Measurements from ENCODE around the gene FOXR1. TPM values are rescaled to one million over a fixed set of nuclear protein-coding genes. Genes with fewer than 3 reads are reported as not detected.
A peak's percentile ranks its signal among the peaks of the same experiment; 100 is the strongest.

Gene FOXR1
- total and polyA plus RNA-seq, 2 donors (not counting 1 experiment from before 2014, with no cell fraction given) = not detected

DNA sequence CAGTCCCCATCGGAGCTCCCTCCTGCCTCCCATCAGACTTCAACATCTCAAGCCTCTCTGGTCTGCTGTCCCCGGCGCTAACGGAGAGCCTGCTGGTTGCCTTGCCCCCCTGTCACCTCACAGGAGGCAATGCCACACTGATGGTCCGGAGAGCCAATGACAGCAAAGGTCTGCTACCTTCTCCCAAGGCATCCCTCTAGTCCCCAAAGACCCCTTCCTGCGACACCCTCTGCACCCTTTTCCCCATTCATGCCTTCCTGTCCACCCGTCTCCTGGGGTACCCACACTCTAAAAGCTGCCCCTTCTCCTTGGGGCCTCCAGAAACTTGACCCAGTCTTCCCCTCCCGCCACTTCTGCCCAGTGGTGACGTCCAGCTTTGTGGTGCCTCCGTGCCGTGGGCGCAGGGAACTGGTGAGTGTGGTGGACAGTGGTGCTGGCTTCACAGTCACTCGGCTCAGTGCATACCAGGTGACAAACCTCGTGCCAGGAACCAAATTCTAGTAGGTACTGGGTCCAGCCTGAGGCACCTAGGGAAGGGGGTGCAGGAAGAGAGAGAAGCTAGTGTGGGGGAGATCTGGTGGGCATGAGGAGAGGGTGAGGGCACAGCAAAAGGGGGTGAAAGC is 14.6 kb upstream of the FOXR1 start:
- H3K27ac Mint-ChIP-seq = peak overlapping the region; percentile 53
- intact Hi-C loops (cut with micrococcal nuclease) = loop anchor here (1.0 kb wide), 2 partner anchors 27 to 298 kb away; no protein-coding TSS in a partner anchor
- H3K4me3 Mint-ChIP-seq = no peak overlapping the region
- Histone ChIP-seq H3K4me1 (ENCODE audit: control insufficient read depth in 2 of 2, insufficient read depth in 2 of 2, low read length in 2 of 2) (peaks cover 0 to 6% of the 10 kb centered on the region in 2 donors), H2AFZ (ENCODE audit: insufficient read depth, low read depth, low read length, poor library complexity, severe bottlenecking) (no peak overlapping the region), H4K20me1 (ENCODE audit: control insufficient read depth, insufficient read depth, low read length, poor library complexity, severe bottlenecking) (no peaks in the 10 kb centered on the region), H3K9ac (ENCODE audit: low read length) (no peak overlapping the region), H3K79me2 (ENCODE audit: control insufficient read depth, insufficient read depth, low read length) (peaks cover 9% of the 10 kb centered on the region), H3K27me3 (replicated peaks in 1 of 4; ENCODE audit: control extremely low read depth in 1 of 4, control insufficient read depth in 3 of 4, insufficient read depth in 4 of 4, low read length in 3 of 4) (peaks cover 0 to 13% (median 0%) of the 10 kb centered on the region in 4 experiments), H3K4me3 (ENCODE audit: control extremely low read depth in 1 of 5, extremely low read depth in 1 of 5, insufficient read depth in 1 of 5, low read depth in 2 of 5, low read length in 4 of 5) (no peak overlapping the region), H3K4me2 (replicated peaks; ENCODE audit: low read depth, low read length, poor library complexity, severe bottlenecking) (no peak overlapping the region), H3K9me3 (ENCODE audit: control extremely low read depth in 1 of 3, control insufficient read depth in 2 of 3, insufficient read depth in 1 of 3, low read length in 2 of 3) (no peaks in the 10 kb centered on the region), H3K36me3 (replicated peaks in 1 of 2; ENCODE audit: control extremely low read depth in 1 of 2, control insufficient read depth in 1 of 2, extremely low read depth in 1 of 2, insufficient read depth in 2 of 2, low read length in 1 of 2) (no peaks in the 10 kb centered on the region), H3K27ac (ENCODE audit: low read length in 2 of 2) (no peak overlapping the region)
- ATAC-seq (ENCODE audit: low read depth) = no peak
- TF ChIP-seq EZH2 (IDR thresholded peaks at IDR 0.05; ENCODE audit: borderline replicate concordance, insufficient read depth, low read depth, low read length, poor library complexity, severe bottlenecking) = no peak
- TF ChIP-seq, protein P1, sequence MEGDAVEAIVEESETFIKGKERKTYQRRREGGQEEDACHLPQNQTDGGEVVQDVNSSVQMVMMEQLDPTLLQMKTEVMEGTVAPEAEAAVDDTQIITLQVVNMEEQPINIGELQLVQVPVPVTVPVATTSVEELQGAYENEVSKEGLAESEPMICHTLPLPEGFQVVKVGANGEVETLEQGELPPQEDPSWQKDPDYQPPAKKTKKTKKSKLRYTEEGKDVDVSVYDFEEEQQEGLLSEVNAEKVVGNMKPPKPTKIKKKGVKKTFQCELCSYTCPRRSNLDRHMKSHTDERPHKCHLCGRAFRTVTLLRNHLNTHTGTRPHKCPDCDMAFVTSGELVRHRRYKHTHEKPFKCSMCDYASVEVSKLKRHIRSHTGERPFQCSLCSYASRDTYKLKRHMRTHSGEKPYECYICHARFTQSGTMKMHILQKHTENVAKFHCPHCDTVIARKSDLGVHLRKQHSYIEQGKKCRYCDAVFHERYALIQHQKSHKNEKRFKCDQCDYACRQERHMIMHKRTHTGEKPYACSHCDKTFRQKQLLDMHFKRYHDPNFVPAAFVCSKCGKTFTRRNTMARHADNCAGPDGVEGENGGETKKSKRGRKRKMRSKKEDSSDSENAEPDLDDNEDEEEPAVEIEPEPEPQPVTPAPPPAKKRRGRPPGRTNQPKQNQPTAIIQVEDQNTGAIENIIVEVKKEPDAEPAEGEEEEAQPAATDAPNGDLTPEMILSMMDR (IDR thresholded peaks at IDR 0.05) = no peak
- CTCF ChIA-PET = interaction anchor here (0.7 to 4.7 kb wide), 22 partner anchors 13 to 321 kb away, joined by 3 to 52 read pairs (median 4); partner anchors contain the start of genes BCL9L, DDX6 and VPS11
- H3K4me1 Mint-ChIP-seq = peaks cover 5% of the 10 kb centered on the region
- DNase-seq = no peak
- WGBS (ENCODE audit: insufficient coverage) = 48% methylated on average over 13 of the region's 14 CpGs
- POLR2A ChIA-PET = no interaction called here
- H3K9me3 Mint-ChIP-seq (ENCODE audit: insufficient read depth) = no peaks in the 10 kb centered on the region
- H3K27me3 Mint-ChIP-seq = peaks cover 20% of the 10 kb centered on the region

DNA sequence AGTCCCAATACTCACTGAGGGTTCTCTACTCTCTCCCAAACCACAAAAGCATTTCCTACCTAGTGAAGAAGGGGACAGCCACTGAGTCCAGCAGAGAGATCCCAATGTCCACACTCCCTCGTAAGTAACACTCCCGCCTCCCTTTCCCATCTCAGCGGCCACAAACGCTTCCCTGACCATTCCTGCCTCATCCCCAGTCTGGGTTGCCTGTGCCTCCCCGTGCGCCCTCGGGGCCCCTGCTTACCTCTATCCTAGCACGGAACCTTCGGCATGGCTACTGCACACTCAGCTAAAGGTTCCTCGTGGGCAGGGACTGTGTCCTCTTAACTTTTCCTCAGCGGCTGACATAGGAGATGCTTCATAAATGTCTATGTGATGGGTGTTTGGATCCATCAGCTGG is 14.0 kb upstream of the FOXR1 start:
- Histone ChIP-seq H3K36me3 (replicated peaks in 1 of 2; ENCODE audit: control extremely low read depth in 1 of 2, control insufficient read depth in 1 of 2, extremely low read depth in 1 of 2, insufficient read depth in 2 of 2, low read length in 1 of 2) (no peaks in the 10 kb centered on the region), H3K4me3 (ENCODE audit: control extremely low read depth in 1 of 5, extremely low read depth in 1 of 5, insufficient read depth in 1 of 5, low read depth in 2 of 5, low read length in 4 of 5) (no peak overlapping the region), H2AFZ (ENCODE audit: insufficient read depth, low read depth, low read length, poor library complexity, severe bottlenecking) (no peak overlapping the region), H3K9ac (ENCODE audit: low read length) (no peak overlapping the region), H3K9me3 (ENCODE audit: control extremely low read depth in 1 of 3, control insufficient read depth in 2 of 3, insufficient read depth in 1 of 3, low read length in 2 of 3) (no peaks in the 10 kb centered on the region), H3K27me3 (replicated peaks in 1 of 4; ENCODE audit: control extremely low read depth in 1 of 4, control insufficient read depth in 3 of 4, insufficient read depth in 4 of 4, low read length in 3 of 4) (peaks cover 0 to 13% (median 0%) of the 10 kb centered on the region in 4 experiments), H3K4me1 (ENCODE audit: control insufficient read depth in 2 of 2, insufficient read depth in 2 of 2, low read length in 2 of 2) (peaks cover 0 to 6% of the 10 kb centered on the region in 2 donors), H3K4me2 (replicated peaks; ENCODE audit: low read depth, low read length, poor library complexity, severe bottlenecking) (no peak overlapping the region), H4K20me1 (ENCODE audit: control insufficient read depth, insufficient read depth, low read length, poor library complexity, severe bottlenecking) (no peaks in the 10 kb centered on the region), H3K79me2 (ENCODE audit: control insufficient read depth, insufficient read depth, low read length) (peaks cover 9% of the 10 kb centered on the region), H3K27ac (ENCODE audit: low read length in 2 of 2) (no peak overlapping the region)
- no peak overlapping the region for H3K4me3 Mint-ChIP-seq
- H3K27ac Mint-ChIP-seq = no peak overlapping the region
- TF ChIP-seq EZH2 (IDR thresholded peaks at IDR 0.05; ENCODE audit: borderline replicate concordance, insufficient read depth, low read depth, low read length, poor library complexity, severe bottlenecking) = no peak
- ChIA-PET CTCF (interaction anchor here (0.7 to 4.7 kb wide), 18 partner anchors 13 to 322 kb away, joined by 3 to 52 read pairs (median 5); partner anchors contain the start of genes BCL9L, DDX6 and VPS11), POLR2A (no interaction called here)
- peaks cover 5% of the 10 kb centered on the region for H3K4me1 Mint-ChIP-seq
- intact Hi-C loops (cut with micrococcal nuclease) = no loop called here
- no peaks in the 10 kb centered on the region for H3K9me3 Mint-ChIP-seq (ENCODE audit: insufficient read depth)
- no peak for DNase-seq
- no peak for ATAC-seq (ENCODE audit: low read depth)
- WGBS (ENCODE audit: insufficient coverage) = 90% methylated on average over 11 of the region's 11 CpGs
- H3K27me3 Mint-ChIP-seq = peaks cover 20% of the 10 kb centered on the region

All from B cell (primary cell).